Activated B cell treated with CpG ODN at 0.5 μM for 24 hours (primary cell): ENCODE measurements around the gene TRPM7. TPM values are rescaled to one million over a fixed set of nuclear protein-coding genes. Genes with fewer than 3 reads are reported as not detected.
"Not testable (repeated sequence)": the region's sequence is repeated elsewhere in the genome, so short reads cannot be mapped to it uniquely, and the experiment has no call there.

ENCODE experiments used
- ATAC-seq: fragments of 200-7000 bp; cut with Tn5 transposase; one replicate; pipeline ENCODE4 v1.10.0; 2021; ENCODE audit warnings: low read depth, mild to moderate bottlenecking, moderate library complexity
- CTCF ChIA-PET: fragments of 350-600 bp; sonication (Branson Sonifier 250); formaldehyde crosslinking; loops from one replicate; lab custom pipeline; 2021; ENCODE audit warnings: antibody characterized with exemption; lab: Charles Lee
- POLR2A ChIA-PET: fragments of 350-600 bp; sonication (Branson Sonifier 250); formaldehyde crosslinking; loops from one replicate; lab custom pipeline; 2021; ENCODE audit warnings: antibody characterized with exemption; lab: Charles Lee
- DNase-seq: peaks from one replicate; pipeline ENCODE4 v3.0.0; 2022
- H3K27ac Mint-ChIP-seq: one replicate; pipeline ENCODE4 v1.8.0; 2020; ENCODE audit warnings: mixed read lengths
- H3K27me3 Mint-ChIP-seq: one replicate; pipeline ENCODE4 v1.8.0; 2021; ENCODE audit warnings: mixed read lengths
- H3K36me3 Mint-ChIP-seq: one replicate; pipeline ENCODE4 v1.8.0; 2021; ENCODE audit warnings: low read depth, mixed read lengths
- H3K4me1 Mint-ChIP-seq: one replicate; pipeline ENCODE4 v1.8.0; 2021; ENCODE audit warnings: mixed read lengths
- H3K4me3 Mint-ChIP-seq: one replicate; pipeline ENCODE4 v1.8.0; 2020; ENCODE audit warnings: mild to moderate bottlenecking, mixed read lengths
- H3K9me3 Mint-ChIP-seq: one replicate; pipeline ENCODE4 v1.8.0; 2020; ENCODE audit warnings: mixed read lengths
- CTCF ChIP-seq: fragments of 200-600 bp; IDR thresholded peaks from one replicate; pipeline ENCODE4 v1.8.0; 2022; ENCODE audit warnings: antibody characterized with exemption, mild to moderate bottlenecking
- intact Hi-C: fragments of 100-400 bp; cut with micrococcal nuclease; formaldehyde crosslinking; loops from one replicate; pipeline ENCODE4 v1.15.1; 2024
- total RNA-seq: library from RNA; stranded (reverse); gene quantifications from 2 replicates; pipeline ENCODE4 v1.2.3, GENCODE V29; 2022

TRPM7 gene
- total RNA-seq, 1 donor from 2014 or later: 64.7 TPM

- H3K9me3 Mint-ChIP-seq: no peaks in the 10 kb centered on the region
- H3K36me3 Mint-ChIP-seq: peaks cover 6% of the 10 kb centered on the region
- no peak for ATAC-seq
- no peak overlapping the region for H3K27ac Mint-ChIP-seq
- no peaks in the 10 kb centered on the region for H3K27me3 Mint-ChIP-seq
- CTCF ChIA-PET: no interaction called here
- H3K4me3 Mint-ChIP-seq: no peak overlapping the region
- H3K4me1 Mint-ChIP-seq: no peaks in the 10 kb centered on the region
- intact Hi-C loops: no loop called here
- POLR2A ChIA-PET: no interaction called here
- no peak for TF ChIP-seq CTCF
- DNase-seq: no peak
Measured at GRCh38 chr15:50697109-50697797, 10.7 kb upstream of the TRPM7 start.

- H3K4me1 Mint-ChIP-seq, H3K9me3 Mint-ChIP-seq, ATAC-seq, H3K36me3 Mint-ChIP-seq, DNase-seq, intact Hi-C loops, H3K4me3 Mint-ChIP-seq, H3K27me3 Mint-ChIP-seq, H3K27ac Mint-ChIP-seq: not testable (repeated sequence)
- ChIA-PET CTCF (interaction anchor here (1.3 kb wide), 1 partner anchor 19 kb away, joined by 3 read pairs; no protein-coding TSS in a partner anchor), POLR2A (interaction anchor here (0.6 kb wide), 1 partner anchor 90 kb away, joined by 6 read pairs; no protein-coding TSS in a partner anchor)
Measured at GRCh38 chr15:50694634-50695165, 8.1 kb upstream of the TRPM7 start.

DNA sequence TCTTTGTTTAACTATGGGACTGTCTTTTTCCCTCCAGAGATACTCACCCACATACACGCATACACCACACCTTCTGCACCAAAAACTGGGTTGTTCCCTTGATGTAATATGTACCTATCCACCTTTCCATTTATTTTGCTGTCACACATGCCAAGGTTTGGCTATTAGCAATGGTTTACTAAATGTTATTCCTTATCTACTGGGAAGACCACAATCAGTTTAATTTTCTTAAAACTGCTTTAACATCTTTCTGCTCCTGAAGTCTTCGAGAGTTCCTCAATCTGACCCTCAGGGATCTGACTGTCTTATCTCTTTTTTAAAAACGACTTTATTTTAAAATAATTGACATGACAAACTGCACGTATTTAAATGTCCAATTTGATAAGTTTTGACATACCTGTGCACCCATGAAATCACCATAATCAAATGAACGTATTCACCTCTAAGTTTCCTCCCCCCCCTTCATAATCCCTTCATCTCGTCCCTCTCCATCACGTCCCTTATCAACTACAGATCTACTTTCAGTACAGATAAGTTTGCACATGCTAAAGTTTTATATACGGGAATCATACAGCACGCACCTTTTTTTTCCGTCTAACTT is 805 bp upstream of the TRPM7 start:
- ChIA-PET CTCF (no interaction called here), POLR2A (interaction anchor here (1.1 to 2.2 kb wide), 4 partner anchors 77 to 332 kb away, joined by 3 to 10 read pairs (median 8); partner anchors contain the start of gene GABPB1)
- Mint-ChIP-seq H3K27me3 (no peaks in the 10 kb centered on the region), H3K27ac (peak overlapping the region; percentile 92), H3K4me1 (peaks cover 53% of the 10 kb centered on the region), H3K9me3 (no peaks in the 10 kb centered on the region), H3K36me3 (peaks cover 31% of the 10 kb centered on the region), H3K4me3 (peak overlapping the region; percentile 99)
- intact Hi-C loops: loop anchor here (1.0 to 2.0 kb wide), 6 partner anchors 78 to 1877 kb away; partner anchors contain the start of genes CEP152, DTWD1, FAM227B and GABPB1
- TF ChIP-seq CTCF: no peak
- DNase-seq: no peak
- ATAC-seq: no peak

GRCh38 chr15:50685976-50686468 is 575 bp downstream of the TRPM7 start:
- no peak for DNase-seq
- peak; percentile 61 for ATAC-seq
- Mint-ChIP-seq H3K27me3 (no peaks in the 10 kb centered on the region), H3K4me3 (peak overlapping the region; percentile 99), H3K4me1 (peaks cover 64% of the 10 kb centered on the region), H3K9me3 (no peaks in the 10 kb centered on the region), H3K27ac (peak overlapping the region; percentile 92), H3K36me3 (peaks cover 41% of the 10 kb centered on the region)
- intact Hi-C loops: loop anchor here (1.0 to 2.0 kb wide), 6 partner anchors 11 to 1875 kb away; partner anchors contain the start of genes AP4E1, CEP152, DTWD1 and FAM227B
- TF ChIP-seq CTCF: no peak
- POLR2A ChIA-PET: interaction anchor here (0.6 to 2.2 kb wide), 10 partner anchors 10 to 1808 kb away, joined by 3 to 10 read pairs (median 4); partner anchors contain the start of genes AP4E1, EID1, GABPB1 and USP8
- CTCF ChIA-PET: no interaction called here

DNA sequence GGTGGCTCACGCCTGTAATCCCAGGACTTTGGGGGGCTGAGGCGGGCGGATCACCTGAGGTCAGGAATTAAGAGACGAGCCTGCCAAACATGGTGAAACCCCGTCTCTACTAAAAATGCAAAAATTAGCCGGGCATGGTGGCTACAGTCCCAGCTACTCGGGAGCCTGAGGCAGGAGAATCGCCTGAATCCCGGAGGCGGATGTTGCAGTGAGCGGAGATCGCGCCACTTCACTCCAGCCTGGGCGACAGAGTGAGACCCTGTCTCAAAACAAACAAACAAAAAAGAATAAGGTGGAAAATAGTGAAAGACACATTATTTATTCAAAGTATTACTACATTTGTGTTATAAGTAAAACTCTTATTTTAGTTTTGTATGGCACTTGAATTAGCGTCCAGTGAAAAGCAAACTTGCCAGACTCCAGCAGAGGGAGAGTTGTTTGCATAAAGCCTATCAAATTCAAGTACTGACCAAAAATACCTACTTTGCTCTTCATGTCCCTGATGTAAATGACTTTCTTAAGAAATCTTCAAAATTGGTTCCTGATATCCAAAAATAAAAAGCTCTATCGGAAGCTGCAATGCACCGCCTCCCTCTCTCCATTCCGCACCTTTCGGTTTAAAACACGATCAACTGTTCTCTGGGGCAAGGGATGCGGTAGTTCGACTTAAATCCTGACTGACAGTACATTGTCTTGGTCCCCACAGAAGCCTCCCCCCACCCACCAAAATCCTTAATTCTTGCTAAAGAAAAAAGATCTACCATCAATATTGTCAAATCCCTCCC is 1.2 kb downstream of the TRPM7 start:
- POLR2A ChIA-PET: interaction anchor here (0.7 to 2.2 kb wide), 7 partner anchors 9 to 1808 kb away, joined by 3 to 10 read pairs (median 3); partner anchors contain the start of genes EID1, GABPB1 and USP8
- Mint-ChIP-seq H3K36me3 (peaks cover 41% of the 10 kb centered on the region), H3K27ac (peak overlapping the region; percentile 92)

More for the DNA sequence above, 1.2 kb downstream of the TRPM7 start:
- Mint-ChIP-seq H3K27me3 (no peaks in the 10 kb centered on the region), H3K4me3 (peak overlapping the region; percentile 99), H3K9me3 (no peaks in the 10 kb centered on the region), H3K4me1 (peaks cover 69% of the 10 kb centered on the region)
- no peak for TF ChIP-seq CTCF
- CTCF ChIA-PET: interaction anchor here (0.6 kb wide), 1 partner anchor 191 kb away, joined by 3 read pairs; no protein-coding TSS in a partner anchor
- DNase-seq (no peak), ATAC-seq (no peak)
- intact Hi-C loops: no loop called here
